HG03280 (cell line): ENCODE results near the gene MYBPC1.
"Not testable (repeated sequence)": the region's sequence is repeated elsewhere in the genome, so short reads cannot be mapped to it uniquely, and the experiment has no call there.

Experiments
- ATAC-seq: cut with Tn5 transposase; IDR thresholded peaks from one replicate; pipeline ENCODE4 v1.9.1; 2021; ENCODE audit warnings: mild to moderate bottlenecking, moderate library complexity; ENCODE audit not compliant: unreplicated experiment

The MYBPC1 gene

GRCh38 chr12:101594700-101595099 lies at the start of gene MYBPC1:
TSS of gene MYBPC1 (plus strand) at chr12:101594971. CDS start at chr12:101595071, 100 bp downstream.
- ATAC-seq: no peak

GRCh38 chr12:101551362-101552114 lies 43.2 kb upstream of the MYBPC1 start:
- no peak for ATAC-seq

- no peak for ATAC-seq
Measured at GRCh38 chr12:101552277-101552676, 42.5 kb upstream of the MYBPC1 start.

GRCh38 chr12:101557094-101557493 lies 37.7 kb upstream of the MYBPC1 start:
- ATAC-seq: no peak

GRCh38 chr12:101558726-101559125 lies 36.0 kb upstream of the MYBPC1 start:
- ATAC-seq: not testable (repeated sequence)

- ATAC-seq: no peak
Measured at GRCh38 chr12:101563212-101563611, 31.6 kb upstream of the MYBPC1 start.

GRCh38 chr12:101564912-101565311 lies 29.9 kb upstream of the MYBPC1 start:
- no peak for ATAC-seq

- no peak for ATAC-seq
Measured at GRCh38 chr12:101566318-101566717, 28.5 kb upstream of the MYBPC1 start.

- no peak for ATAC-seq
Measured at GRCh38 chr12:101567918-101568317, 26.9 kb upstream of the MYBPC1 start.

- no peak for ATAC-seq
Measured at GRCh38 chr12:101570047-101570446, 24.7 kb upstream of the MYBPC1 start.

- no peak for ATAC-seq
Measured at GRCh38 chr12:101571105-101571504, 23.7 kb upstream of the MYBPC1 start.

- ATAC-seq: no peak
Measured at GRCh38 chr12:101573743-101574142, 21.0 kb upstream of the MYBPC1 start.

- ATAC-seq: no peak
Measured at GRCh38 chr12:101578417-101578816, 16.4 kb upstream of the MYBPC1 start.

GRCh38 chr12:101581190-101581589 lies 13.6 kb upstream of the MYBPC1 start:
- no peak for ATAC-seq

GRCh38 chr12:101582937-101583336 lies 11.8 kb upstream of the MYBPC1 start:
- no peak for ATAC-seq

GRCh38 chr12:101590383-101590782 lies 4.4 kb upstream of the MYBPC1 start:
- ATAC-seq: no peak

GRCh38 chr12:101591781-101592180 lies 3.0 kb upstream of the MYBPC1 start:
- ATAC-seq: no peak

- no peak for ATAC-seq
Measured at GRCh38 chr12:101592448-101592847, 2.3 kb upstream of the MYBPC1 start.

GRCh38 chr12:101592921-101593320 lies 1.9 kb upstream of the MYBPC1 start:
- no peak for ATAC-seq

GRCh38 chr12:101596172-101596571 lies 1.4 kb downstream of the MYBPC1 start:
- no peak for ATAC-seq

GRCh38 chr12:101597164-101597563 lies 2.4 kb downstream of the MYBPC1 start:
- no peak for ATAC-seq

- no peak for ATAC-seq
Measured at GRCh38 chr12:101598483-101598882, 3.7 kb downstream of the MYBPC1 start.

GRCh38 chr12:101599311-101599710 lies 4.5 kb downstream of the MYBPC1 start:
- ATAC-seq: no peak
